Activated CD8-positive, alpha-beta T cell treated with anti-CD3 and anti-CD28 coated beads for 36 hours (primary cell): Measurements from ENCODE around the gene PPFIBP1. TPM values are rescaled to one million over a fixed set of nuclear protein-coding genes. Genes with fewer than 3 reads are reported as not detected.
A peak's percentile ranks its signal among the peaks of the same experiment; 100 is the strongest.

Experiments used
- ATAC-seq: fragments of 200-7000 bp; cut with Tn5 transposase; one replicate; pipeline ENCODE4 v1.10.0; 2021; ENCODE audit warnings: mild to moderate bottlenecking, moderate library complexity
- CTCF ChIA-PET: fragments of 350-600 bp; sonication (Branson Sonifier 250); formaldehyde crosslinking; loops from one replicate; lab custom pipeline; 2021; ENCODE audit warnings: antibody characterized with exemption; lab: Charles Lee
- POLR2A ChIA-PET: fragments of 350-600 bp; sonication (Branson Sonifier 250); formaldehyde crosslinking; loops from one replicate; lab custom pipeline; 2021; ENCODE audit warnings: antibody characterized with exemption; lab: Charles Lee
- DNase-seq: peaks from one replicate; pipeline ENCODE4 v3.0.0-alpha.2; 2020
- H3K27ac Mint-ChIP-seq: one replicate; pipeline ENCODE4 v1.8.0; 2021; ENCODE audit warnings: mild to moderate bottlenecking, mixed read lengths
- H3K27me3 Mint-ChIP-seq: one replicate; pipeline ENCODE4 v1.8.0; 2021; ENCODE audit warnings: mixed read lengths
- H3K36me3 Mint-ChIP-seq: one replicate; pipeline ENCODE4 v1.8.0; 2021; ENCODE audit warnings: low read depth, mixed read lengths
- H3K4me1 Mint-ChIP-seq: one replicate; pipeline ENCODE4 v1.8.0; 2021; ENCODE audit warnings: low read depth, mixed read lengths
- H3K4me3 Mint-ChIP-seq: one replicate; pipeline ENCODE4 v1.8.0; 2021; ENCODE audit warnings: mild to moderate bottlenecking, moderate library complexity, mixed read lengths
- H3K9me3 Mint-ChIP-seq: one replicate; pipeline ENCODE4 v1.8.0; 2021; ENCODE audit warnings: mixed read lengths
- CTCF ChIP-seq: fragments of 200-600 bp; IDR thresholded peaks from one replicate; pipeline ENCODE4 v1.8.0; 2022; ENCODE audit warnings: antibody characterized with exemption, mild to moderate bottlenecking
- intact Hi-C: fragments of 100-400 bp; cut with micrococcal nuclease; formaldehyde crosslinking; loops from one replicate; pipeline ENCODE4 v1.10.0; 2022
- total RNA-seq, 2 experiments: library from RNA; stranded (reverse); gene quantifications; one replicate each; pipeline ENCODE4 v1.2.3, GENCODE V29; 2021

The PPFIBP1 gene
- total RNA-seq, 2 experiments from 2014 or later = 6.6 to 8.8 TPM

- no peak overlapping the region for H3K4me3 Mint-ChIP-seq
- H3K4me1 Mint-ChIP-seq = peaks cover 18% of the 10 kb centered on the region
- H3K27me3 Mint-ChIP-seq = no peaks in the 10 kb centered on the region
- no peak for TF ChIP-seq CTCF
- DNase-seq (peak; percentile 23), ATAC-seq (peak; percentile 93)
- no peaks in the 10 kb centered on the region for H3K9me3 Mint-ChIP-seq
- H3K36me3 Mint-ChIP-seq = no peaks in the 10 kb centered on the region
- H3K27ac Mint-ChIP-seq = peak overlapping the region; percentile 43
- intact Hi-C loops = no loop called here
- ChIA-PET POLR2A (no interaction called here), CTCF (no interaction called here)
Measured at GRCh38 chr12:27619308-27619707, 95.3 kb downstream of the PPFIBP1 start.

DNA sequence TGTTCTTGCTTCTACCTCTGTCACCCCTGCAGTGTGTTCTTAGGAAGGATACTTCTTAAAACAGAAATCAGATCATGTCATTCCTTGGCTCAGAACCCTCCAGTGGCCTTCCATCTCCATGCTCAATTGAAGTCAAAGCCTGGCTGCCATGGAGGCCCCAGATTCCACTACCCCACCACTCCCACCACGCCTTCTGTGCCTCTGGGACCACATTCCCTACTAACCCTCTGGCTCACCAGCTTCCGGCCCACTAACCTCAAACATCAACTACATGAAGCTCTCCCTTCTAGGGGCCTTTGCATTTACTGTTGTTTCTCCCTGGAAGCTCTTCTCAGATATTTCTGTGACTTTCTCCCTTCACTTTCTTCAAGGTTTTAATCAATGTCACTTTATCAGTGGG is 96.1 kb downstream of the PPFIBP1 start:
- Mint-ChIP-seq H3K27me3 (no peaks in the 10 kb centered on the region), H3K4me3 (no peak overlapping the region), H3K9me3 (no peaks in the 10 kb centered on the region), H3K27ac (no peak overlapping the region), H3K36me3 (no peaks in the 10 kb centered on the region), H3K4me1 (peaks cover 18% of the 10 kb centered on the region)
- no peak for TF ChIP-seq CTCF
- ATAC-seq (no peak), DNase-seq (no peak)
- CTCF ChIA-PET = no interaction called here
- POLR2A ChIA-PET = no interaction called here
- intact Hi-C loops = no loop called here

GRCh38 chr12:27622436-27623195 is 98.6 kb downstream of the PPFIBP1 start:
- Mint-ChIP-seq H3K9me3 (no peaks in the 10 kb centered on the region), H3K4me1 (peaks cover 21% of the 10 kb centered on the region), H3K27me3 (no peaks in the 10 kb centered on the region), H3K36me3 (no peaks in the 10 kb centered on the region), H3K4me3 (no peak overlapping the region), H3K27ac (no peak overlapping the region)
- TF ChIP-seq CTCF = no peak
- ATAC-seq (no peak), DNase-seq (no peak)
- CTCF ChIA-PET = interaction anchor here (0.8 to 1.4 kb wide), 3 partner anchors 13 to 188 kb away, joined by 3 to 4 read pairs (median 3); no protein-coding TSS in a partner anchor
- intact Hi-C loops = no loop called here
- POLR2A ChIA-PET = no interaction called here

DNA sequence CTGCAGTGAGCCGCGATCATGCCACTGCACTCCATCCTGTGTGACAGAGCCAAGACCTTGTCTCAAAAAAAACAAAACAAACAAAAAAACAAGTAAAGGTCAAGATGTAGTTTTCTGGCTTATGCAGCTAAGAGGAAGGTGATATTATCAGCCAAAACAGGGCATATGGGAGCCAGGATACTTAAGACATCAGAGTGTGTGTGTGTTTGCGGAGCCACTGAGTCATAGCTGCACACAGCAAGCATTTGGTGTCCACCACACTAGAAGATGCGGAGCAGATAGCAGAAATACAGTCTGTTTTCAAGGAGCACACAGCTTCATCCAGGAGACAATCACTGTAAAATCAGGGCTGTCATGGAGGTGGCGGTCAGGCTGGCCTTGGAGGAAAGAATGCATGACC is 99.6 kb downstream of the PPFIBP1 start:
- intact Hi-C loops = no loop called here
- ChIA-PET CTCF (interaction anchor here (0.7 to 1.4 kb wide), 2 partner anchors 27 to 29 kb away, joined by 3 to 4 read pairs; no protein-coding TSS in a partner anchor), POLR2A (no interaction called here)
- no peak for ATAC-seq
- H3K4me3 Mint-ChIP-seq = no peak overlapping the region
- H3K9me3 Mint-ChIP-seq = no peaks in the 10 kb centered on the region
- no peak overlapping the region for H3K27ac Mint-ChIP-seq
- peaks cover 25% of the 10 kb centered on the region for H3K4me1 Mint-ChIP-seq
- no peak for TF ChIP-seq CTCF
- H3K27me3 Mint-ChIP-seq = no peaks in the 10 kb centered on the region
- H3K36me3 Mint-ChIP-seq = no peaks in the 10 kb centered on the region
- no peak for DNase-seq

- H3K4me3 Mint-ChIP-seq = no peak overlapping the region
- no peak overlapping the region for H3K27ac Mint-ChIP-seq
- ATAC-seq (no peak), DNase-seq (no peak)
- H3K36me3 Mint-ChIP-seq = no peaks in the 10 kb centered on the region
- intact Hi-C loops = no loop called here
- no peak for TF ChIP-seq CTCF
- no peaks in the 10 kb centered on the region for H3K27me3 Mint-ChIP-seq
- H3K9me3 Mint-ChIP-seq = no peaks in the 10 kb centered on the region
- peaks cover 16% of the 10 kb centered on the region for H3K4me1 Mint-ChIP-seq
- POLR2A ChIA-PET = no interaction called here
- CTCF ChIA-PET = interaction anchor here (0.6 kb wide), 1 partner anchor 32 kb away, joined by 5 read pairs; no protein-coding TSS in a partner anchor
Measured at GRCh38 chr12:27624586-27624985, 100.6 kb downstream of the PPFIBP1 start.
